Activated T-cell treated with anti-CD3 and anti-CD28 coated beads, Interleukin-2, amount 50 U/mL, for 24 hours (primary cell): Measurements from ENCODE around the gene TRABD2A.
"Not testable (repeated sequence)": the region's sequence is repeated elsewhere in the genome, so short reads cannot be mapped to it uniquely, and the experiment has no call there.

Source experiments
- DNase-seq: peaks from one replicate; pipeline ENCODE4 v3.0.0-alpha.2; 2020
- H3K27ac Mint-ChIP-seq: 2 replicates; pipeline ENCODE4 v1.8.0; 2020; ENCODE audit warnings: mild to moderate bottlenecking, mixed read lengths
- H3K27me3 Mint-ChIP-seq: 2 replicates; pipeline ENCODE4 v1.8.0; 2020; ENCODE audit warnings: mixed read lengths
- H3K36me3 Mint-ChIP-seq: 2 replicates; pipeline ENCODE4 v1.8.0; 2020; ENCODE audit warnings: low read depth, mixed read lengths
- H3K4me1 Mint-ChIP-seq: 2 replicates; pipeline ENCODE4 v1.8.0; 2020; ENCODE audit warnings: low read depth, mixed read lengths
- H3K4me3 Mint-ChIP-seq: 2 replicates; pipeline ENCODE4 v1.8.0; 2020; ENCODE audit warnings: mild to moderate bottlenecking, moderate library complexity, mixed read lengths
- H3K9me3 Mint-ChIP-seq: 2 replicates; pipeline ENCODE4 v1.8.0; 2020; ENCODE audit warnings: mixed read lengths

Gene TRABD2A

DNA sequence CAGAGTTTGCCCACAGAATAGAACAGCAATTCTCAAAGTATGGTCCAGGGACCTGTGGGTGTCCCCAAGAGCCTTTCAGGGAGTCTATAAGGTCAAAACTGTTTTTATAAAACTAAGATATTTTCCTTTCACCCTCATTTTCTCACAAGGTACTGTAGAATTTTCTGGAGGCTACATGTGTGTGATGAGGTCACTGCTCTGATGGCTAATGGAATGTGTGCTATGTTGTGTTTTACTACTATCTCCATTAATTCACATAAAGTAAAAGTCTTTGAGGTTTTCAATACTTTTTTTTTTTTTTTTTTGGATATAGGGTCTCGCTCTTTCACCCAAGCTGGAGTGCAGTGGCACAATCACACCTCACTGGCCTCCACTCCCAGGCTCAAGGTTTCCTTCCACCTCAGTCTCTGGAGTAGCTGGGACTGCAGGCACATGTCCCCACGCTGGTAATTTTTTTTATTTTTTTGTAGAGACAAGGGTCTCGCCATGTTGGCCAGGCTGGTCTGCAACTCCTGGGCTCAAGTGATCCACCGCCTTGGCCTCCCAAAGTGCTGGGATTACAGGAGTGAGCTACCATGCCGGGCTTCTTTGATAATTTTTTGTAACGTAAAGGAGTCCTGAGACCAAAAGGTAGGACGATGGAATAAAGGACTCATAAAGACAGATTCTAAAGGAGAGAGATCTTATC, 1.8 kb downstream of the TRABD2A start:
- no peaks in the 10 kb centered on the region for H3K9me3 Mint-ChIP-seq
- DNase-seq: no peak
- peaks cover 44% of the 10 kb centered on the region for H3K36me3 Mint-ChIP-seq
- H3K4me1 Mint-ChIP-seq: peaks cover 81% of the 10 kb centered on the region
- H3K4me3 Mint-ChIP-seq: peak overlapping the region; percentile 87
- peak overlapping the region; percentile 96 for H3K27ac Mint-ChIP-seq
- H3K27me3 Mint-ChIP-seq: no peaks in the 10 kb centered on the region

DNA sequence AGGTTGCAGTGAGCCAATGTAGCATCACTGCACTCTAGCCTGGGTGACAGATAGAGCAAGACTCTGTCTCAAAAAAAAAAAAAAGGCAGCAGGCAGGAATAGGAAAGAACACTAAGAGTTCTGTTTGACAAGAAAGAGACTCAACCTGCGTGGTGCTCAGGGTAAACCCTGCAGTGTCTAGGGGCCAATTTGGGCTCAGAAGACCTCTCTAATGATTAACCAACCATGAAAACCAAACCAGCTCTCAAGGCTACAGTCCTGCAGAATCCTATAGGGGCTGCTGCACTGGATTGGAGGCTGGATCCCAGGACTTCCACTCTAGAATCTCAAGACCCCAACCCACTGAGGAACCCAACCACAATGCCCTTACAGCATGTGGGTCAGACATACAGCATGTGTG, 2.4 kb downstream of the TRABD2A start:
- Mint-ChIP-seq H3K4me1 (peaks cover 82% of the 10 kb centered on the region), H3K9me3 (no peaks in the 10 kb centered on the region), H3K36me3 (peaks cover 48% of the 10 kb centered on the region), H3K27ac (peak overlapping the region; percentile 96), H3K27me3 (no peaks in the 10 kb centered on the region), H3K4me3 (peak overlapping the region; percentile 87)
- no peak for DNase-seq

DNA sequence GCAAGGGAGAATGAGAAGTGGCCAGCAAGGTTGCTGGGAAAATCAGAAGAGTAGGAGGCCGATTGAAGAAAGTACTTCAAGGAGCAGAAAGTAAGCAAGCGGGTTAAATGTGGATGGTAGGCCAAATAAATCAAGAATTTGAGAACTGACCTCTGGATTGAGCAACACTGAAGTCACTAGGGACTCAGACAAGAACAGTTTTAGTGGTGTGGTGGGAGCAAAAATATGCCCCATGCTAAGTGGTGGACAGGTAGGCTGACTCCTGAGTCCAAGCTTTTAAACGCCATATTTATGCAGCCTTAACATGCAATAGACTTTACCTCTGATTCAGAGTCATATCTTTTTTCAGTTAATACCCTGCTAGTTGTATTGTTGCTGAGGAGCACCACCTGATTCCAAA, 4.5 kb downstream of the TRABD2A start:
- H3K36me3 Mint-ChIP-seq: peaks cover 54% of the 10 kb centered on the region
- H3K4me3 Mint-ChIP-seq: no peak overlapping the region
- no peaks in the 10 kb centered on the region for H3K9me3 Mint-ChIP-seq
- DNase-seq: no peak
- H3K4me1 Mint-ChIP-seq: peaks cover 78% of the 10 kb centered on the region
- no peaks in the 10 kb centered on the region for H3K27me3 Mint-ChIP-seq
- peak overlapping the region; percentile 96 for H3K27ac Mint-ChIP-seq

DNA sequence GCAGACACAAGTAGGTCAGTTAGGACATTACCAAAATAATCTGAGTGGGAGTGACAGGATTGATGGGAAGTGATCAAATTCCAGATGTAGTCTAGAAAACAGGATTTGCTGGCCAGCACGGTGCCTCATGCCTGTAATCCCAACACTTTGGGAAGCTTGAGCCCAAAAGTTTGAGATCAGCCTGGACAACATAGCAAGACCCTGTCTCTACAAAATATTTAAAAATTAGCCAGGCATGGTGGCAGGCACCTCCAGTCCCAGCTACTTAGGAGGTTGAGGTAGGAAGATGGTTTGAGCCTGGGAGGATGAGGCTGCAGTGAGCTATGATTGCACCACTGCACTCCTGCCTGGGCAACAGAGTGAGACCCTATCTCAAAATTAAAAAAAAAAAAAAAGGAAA, 5.3 kb downstream of the TRABD2A start:
- not testable (repeated sequence) for H3K27me3 Mint-ChIP-seq, H3K9me3 Mint-ChIP-seq, DNase-seq
- peak overlapping the region; percentile 96 for H3K27ac Mint-ChIP-seq
- H3K36me3 Mint-ChIP-seq: peaks cover 56% of the 10 kb centered on the region
- H3K4me1 Mint-ChIP-seq: peaks cover 82% of the 10 kb centered on the region
- H3K4me3 Mint-ChIP-seq: peak overlapping the region; percentile 25

DNA sequence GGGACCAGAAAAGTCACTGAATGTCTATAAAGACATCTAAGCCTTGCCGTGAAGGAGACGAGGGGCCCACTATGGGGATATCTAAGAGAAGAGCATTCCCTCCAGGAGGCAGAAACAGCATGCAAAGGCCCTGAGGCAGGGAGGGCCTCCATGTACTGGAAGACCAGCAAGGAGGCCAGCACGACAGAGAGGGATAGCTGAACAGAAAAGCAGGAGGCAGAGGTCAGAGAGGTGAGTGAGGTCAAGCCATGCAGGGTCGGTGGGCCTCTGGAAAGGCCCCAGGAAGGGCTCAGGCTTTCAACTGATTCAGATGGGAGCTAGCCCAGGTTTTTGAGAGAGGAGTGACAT, 5.7 kb downstream of the TRABD2A start:
- Mint-ChIP-seq H3K27me3 (no peaks in the 10 kb centered on the region), H3K36me3 (peaks cover 57% of the 10 kb centered on the region), H3K4me3 (peak overlapping the region; percentile 25), H3K4me1 (peaks cover 86% of the 10 kb centered on the region), H3K9me3 (no peaks in the 10 kb centered on the region), H3K27ac (peak overlapping the region; percentile 96)
- no peak for DNase-seq

DNA sequence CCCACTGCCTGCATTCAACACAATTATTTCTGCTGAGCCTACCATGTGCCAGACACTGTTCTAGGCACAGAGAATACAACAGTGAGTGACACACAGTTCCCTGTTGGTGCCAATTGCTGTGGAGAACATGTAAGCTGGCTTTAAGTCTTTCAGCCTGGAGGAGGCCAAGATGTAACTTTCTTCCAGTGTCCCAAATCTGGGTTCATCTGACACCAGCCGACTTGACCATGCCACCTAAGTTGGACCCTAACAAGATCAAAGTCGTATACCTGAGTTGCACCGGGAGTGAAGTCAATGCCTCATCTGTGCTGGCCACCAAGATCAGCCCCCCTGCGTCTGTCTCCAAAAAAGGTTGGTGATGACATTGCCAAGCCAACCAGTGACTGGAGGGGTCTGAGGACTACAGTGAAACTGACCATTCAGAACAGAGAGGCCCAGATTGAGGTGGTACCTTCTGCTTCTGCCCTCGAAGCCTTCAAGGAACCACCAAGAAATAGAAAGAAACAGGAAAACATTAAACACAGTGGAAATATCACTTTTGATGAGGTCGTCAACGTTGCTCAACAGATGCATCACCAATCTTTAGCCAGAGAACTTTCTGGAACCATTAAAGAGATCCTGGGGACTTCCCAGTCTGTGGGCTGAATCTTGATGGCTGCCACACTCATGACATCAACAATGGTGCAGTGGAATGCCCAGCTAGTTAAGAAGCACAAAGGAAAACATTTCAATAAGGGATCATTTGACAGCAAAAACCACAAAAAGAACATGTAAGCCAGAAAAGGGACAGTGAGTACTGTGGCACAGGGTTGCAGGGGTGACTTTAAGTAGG, 6.3 kb downstream of the TRABD2A start:
- Mint-ChIP-seq H3K27ac (peak overlapping the region; percentile 96), H3K4me1 (peaks cover 90% of the 10 kb centered on the region), H3K9me3 (no peaks in the 10 kb centered on the region), H3K36me3 (peaks cover 58% of the 10 kb centered on the region), H3K27me3 (no peaks in the 10 kb centered on the region), H3K4me3 (peak overlapping the region; percentile 25)
- peak; percentile 29 for DNase-seq

DNA sequence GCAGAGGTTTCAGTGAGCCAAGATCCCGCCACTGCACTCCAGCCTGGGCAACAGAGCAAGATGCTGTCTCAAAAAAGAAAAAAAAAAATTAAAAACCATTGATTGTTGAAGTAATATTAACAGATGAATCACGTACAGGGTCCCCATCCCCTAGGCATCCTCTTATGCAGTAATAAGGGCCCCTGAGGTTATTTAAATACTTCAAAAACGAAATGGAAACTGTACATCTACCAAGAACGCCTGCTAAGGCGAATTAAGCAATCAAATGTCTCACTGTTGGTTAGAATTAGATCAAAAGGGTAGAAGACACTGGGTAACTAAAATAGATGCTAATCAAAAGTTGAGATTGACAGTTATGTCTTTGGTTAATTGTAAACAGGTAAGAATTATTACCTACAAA, 7.5 kb downstream of the TRABD2A start:
- H3K4me1 Mint-ChIP-seq: peaks cover 86% of the 10 kb centered on the region
- peak overlapping the region; percentile 56 for H3K27ac Mint-ChIP-seq
- H3K36me3 Mint-ChIP-seq: peaks cover 63% of the 10 kb centered on the region
- H3K27me3 Mint-ChIP-seq: no peaks in the 10 kb centered on the region
- no peak overlapping the region for H3K4me3 Mint-ChIP-seq
- no peaks in the 10 kb centered on the region for H3K9me3 Mint-ChIP-seq
- DNase-seq: no peak

DNA sequence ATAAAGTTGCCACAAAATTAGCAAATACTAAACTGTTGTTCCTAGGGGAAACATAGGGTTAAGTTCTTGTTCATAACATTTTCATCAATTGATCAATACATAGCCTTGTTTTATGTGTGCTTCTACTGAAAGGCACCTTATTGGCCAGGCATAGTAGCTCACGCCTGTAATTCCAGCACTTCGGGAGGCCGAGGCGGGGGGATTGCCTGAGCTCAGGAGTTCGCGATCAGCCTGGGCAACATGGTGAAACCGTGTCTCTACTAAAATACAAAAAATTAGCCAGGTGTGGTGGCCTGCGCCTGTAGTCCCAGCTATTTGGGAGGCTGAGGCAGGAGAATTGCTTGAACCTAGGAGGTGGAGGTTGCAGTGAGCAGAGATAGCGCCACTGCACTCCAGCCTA, 8.2 kb downstream of the TRABD2A start:
- peak; percentile 20 for DNase-seq
- Mint-ChIP-seq H3K27ac (peak overlapping the region; percentile 75), H3K36me3 (peaks cover 66% of the 10 kb centered on the region)

DNA sequence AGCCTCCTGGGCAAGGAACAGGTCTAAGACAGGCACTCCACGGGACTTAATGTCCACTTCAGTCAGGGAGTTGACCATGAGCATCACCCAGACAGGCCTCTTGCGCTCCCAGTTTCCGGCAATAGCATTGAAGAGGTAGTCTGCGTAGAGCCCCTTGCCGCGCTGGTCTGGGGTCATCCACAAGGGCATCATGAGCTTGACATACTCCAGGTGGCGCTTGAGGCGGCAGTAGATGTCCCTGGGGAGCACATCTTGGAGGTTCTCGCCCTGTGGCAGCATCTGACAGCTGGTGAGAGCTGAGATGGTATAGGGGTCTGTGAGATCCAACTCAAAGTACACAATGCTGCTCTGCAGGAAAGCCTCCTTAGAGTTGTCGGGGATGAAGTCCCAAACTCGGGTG, 10.6 kb downstream of the TRABD2A start:
- Mint-ChIP-seq H3K27me3 (no peaks in the 10 kb centered on the region), H3K4me1 (peaks cover 82% of the 10 kb centered on the region), H3K4me3 (no peak overlapping the region), H3K9me3 (no peaks in the 10 kb centered on the region), H3K36me3 (peaks cover 64% of the 10 kb centered on the region), H3K27ac (peak overlapping the region; percentile 66)
- peak; percentile 31 for DNase-seq

More for the DNA sequence above, 8.2 kb downstream of the TRABD2A start:
- peaks cover 83% of the 10 kb centered on the region for H3K4me1 Mint-ChIP-seq
- H3K9me3 Mint-ChIP-seq, H3K27me3 Mint-ChIP-seq, H3K4me3 Mint-ChIP-seq: not testable (repeated sequence)

DNA sequence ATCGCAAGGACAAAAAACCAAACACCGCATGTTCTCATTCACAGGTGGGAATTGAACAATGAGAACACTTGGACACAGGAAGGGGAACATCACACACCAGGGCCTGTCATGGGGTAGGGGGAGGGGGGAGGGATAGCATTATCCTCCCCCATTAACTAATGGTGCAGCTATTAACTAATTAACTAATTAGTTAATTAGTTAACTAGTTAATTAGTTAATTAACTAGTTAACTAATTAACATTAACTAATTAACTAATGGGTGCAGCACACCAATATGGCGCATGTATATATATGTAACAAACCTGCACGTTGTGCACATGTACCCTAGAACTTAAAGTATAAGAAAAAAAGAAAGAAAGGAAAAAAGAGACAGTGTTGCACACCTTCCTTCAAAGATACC, 12.6 kb downstream of the TRABD2A start:
- H3K4me3 Mint-ChIP-seq, H3K27ac Mint-ChIP-seq, H3K9me3 Mint-ChIP-seq, DNase-seq, H3K27me3 Mint-ChIP-seq: not testable (repeated sequence)
- Mint-ChIP-seq H3K36me3 (peaks cover 50% of the 10 kb centered on the region), H3K4me1 (peaks cover 79% of the 10 kb centered on the region)

DNA sequence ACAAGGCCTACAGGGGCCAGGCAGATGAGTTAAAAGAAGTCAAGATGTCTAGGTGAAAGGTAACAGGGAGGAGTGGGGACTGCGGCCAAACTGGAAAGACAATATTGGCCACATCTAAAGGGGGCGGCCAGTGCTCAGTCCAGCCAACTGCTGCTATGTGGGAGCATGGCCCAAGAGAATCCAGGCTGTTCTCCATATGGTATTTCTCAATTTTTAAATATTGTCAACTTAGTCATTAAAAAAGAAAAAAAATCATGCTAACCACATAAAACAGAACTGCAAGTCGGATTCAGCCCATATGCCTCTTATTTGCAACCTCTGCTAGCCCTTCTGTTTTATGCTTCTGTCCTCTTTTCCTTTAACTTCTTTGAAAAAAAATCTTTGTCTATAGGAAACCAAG, 14.8 kb downstream of the TRABD2A start:
- DNase-seq: no peak
- H3K4me3 Mint-ChIP-seq: no peak overlapping the region
- peaks cover 81% of the 10 kb centered on the region for H3K4me1 Mint-ChIP-seq
- H3K27me3 Mint-ChIP-seq: no peaks in the 10 kb centered on the region
- H3K27ac Mint-ChIP-seq: peak overlapping the region; percentile 85
- no peaks in the 10 kb centered on the region for H3K9me3 Mint-ChIP-seq
- H3K36me3 Mint-ChIP-seq: peaks cover 53% of the 10 kb centered on the region

DNA sequence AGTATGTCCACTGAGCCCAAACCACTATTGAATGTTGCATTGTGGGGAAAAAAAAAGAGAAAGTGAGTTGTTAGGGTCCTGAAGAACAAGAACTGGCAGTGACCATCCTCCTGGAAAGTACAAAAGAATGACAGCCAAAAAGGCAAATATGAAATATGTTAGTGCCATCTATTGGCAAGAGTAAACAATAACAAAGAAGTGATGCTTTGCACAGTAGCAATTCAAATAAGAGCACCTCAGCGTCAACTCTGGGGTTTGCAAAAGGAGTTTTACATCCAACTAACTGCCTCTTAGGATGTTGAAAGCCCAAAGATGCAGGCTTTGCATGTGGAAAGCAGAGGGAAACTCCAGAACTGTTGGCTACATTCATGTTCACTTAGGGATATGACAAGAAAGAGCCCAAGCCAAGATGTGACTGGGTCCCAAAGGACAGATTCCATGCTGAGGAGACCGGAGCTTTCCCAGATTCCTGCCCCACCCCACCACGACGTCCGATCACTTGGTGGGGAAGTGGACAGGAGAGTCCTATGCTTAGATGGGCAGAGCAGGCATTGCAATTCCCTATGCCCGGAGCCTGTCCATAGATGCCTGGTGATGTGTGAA, 15.6 kb downstream of the TRABD2A start:
- no peak overlapping the region for H3K4me3 Mint-ChIP-seq
- H3K9me3 Mint-ChIP-seq: no peaks in the 10 kb centered on the region
- peak overlapping the region; percentile 85 for H3K27ac Mint-ChIP-seq
- peaks cover 80% of the 10 kb centered on the region for H3K4me1 Mint-ChIP-seq
- peaks cover 50% of the 10 kb centered on the region for H3K36me3 Mint-ChIP-seq
- no peaks in the 10 kb centered on the region for H3K27me3 Mint-ChIP-seq
- DNase-seq: peak; percentile 29

DNA sequence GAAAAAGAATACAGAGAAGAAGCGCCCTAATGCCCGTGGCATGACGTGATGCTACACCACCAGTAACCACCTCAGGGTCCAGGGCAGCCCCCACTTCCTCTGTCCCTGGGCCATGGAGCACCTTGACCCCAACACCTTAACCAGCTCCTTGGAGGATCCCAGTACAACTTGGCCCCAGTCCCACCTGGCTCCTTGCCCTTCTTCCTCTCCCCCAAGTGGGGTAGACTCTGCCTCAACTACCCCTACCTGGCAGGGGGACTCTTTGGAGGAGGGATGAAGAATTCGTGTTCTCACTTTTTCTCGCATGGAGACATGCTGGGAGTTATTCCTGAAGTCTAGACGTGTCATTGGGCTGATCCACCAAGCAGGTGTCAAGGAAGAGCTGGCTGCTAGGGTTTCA, 18.9 kb downstream of the TRABD2A start:
- no peak for DNase-seq
- H3K27ac Mint-ChIP-seq: peak overlapping the region; percentile 81
- H3K4me1 Mint-ChIP-seq: peaks cover 91% of the 10 kb centered on the region
- no peaks in the 10 kb centered on the region for H3K9me3 Mint-ChIP-seq
- H3K36me3 Mint-ChIP-seq: peaks cover 34% of the 10 kb centered on the region
- peak overlapping the region; percentile 40 for H3K4me3 Mint-ChIP-seq
- H3K27me3 Mint-ChIP-seq: no peaks in the 10 kb centered on the region

DNA sequence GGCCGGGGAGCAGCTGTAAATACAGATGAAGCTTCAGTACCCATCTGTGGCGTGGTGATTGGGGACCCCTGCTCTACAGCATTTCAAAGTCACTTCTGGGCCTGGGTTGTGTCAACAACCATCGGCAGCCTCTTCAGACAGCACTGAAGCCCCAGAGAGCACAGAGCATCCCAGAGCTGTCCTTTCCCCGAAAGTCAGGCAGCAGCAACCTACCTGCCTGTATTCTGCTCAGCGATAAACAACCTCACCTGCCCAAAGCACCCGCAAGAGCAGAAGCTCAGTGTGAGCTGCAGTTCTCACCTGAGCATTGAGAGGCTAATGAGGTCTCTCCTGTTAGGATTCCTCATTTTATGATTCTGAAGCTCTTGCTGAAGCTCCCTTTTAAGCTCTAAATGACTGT, 19.3 kb downstream of the TRABD2A start:
- H3K4me1 Mint-ChIP-seq: peaks cover 92% of the 10 kb centered on the region
- peaks cover 37% of the 10 kb centered on the region for H3K36me3 Mint-ChIP-seq
- DNase-seq: no peak
- H3K27me3 Mint-ChIP-seq: no peaks in the 10 kb centered on the region
- peak overlapping the region; percentile 40 for H3K4me3 Mint-ChIP-seq
- no peaks in the 10 kb centered on the region for H3K9me3 Mint-ChIP-seq
- H3K27ac Mint-ChIP-seq: peak overlapping the region; percentile 81

DNA sequence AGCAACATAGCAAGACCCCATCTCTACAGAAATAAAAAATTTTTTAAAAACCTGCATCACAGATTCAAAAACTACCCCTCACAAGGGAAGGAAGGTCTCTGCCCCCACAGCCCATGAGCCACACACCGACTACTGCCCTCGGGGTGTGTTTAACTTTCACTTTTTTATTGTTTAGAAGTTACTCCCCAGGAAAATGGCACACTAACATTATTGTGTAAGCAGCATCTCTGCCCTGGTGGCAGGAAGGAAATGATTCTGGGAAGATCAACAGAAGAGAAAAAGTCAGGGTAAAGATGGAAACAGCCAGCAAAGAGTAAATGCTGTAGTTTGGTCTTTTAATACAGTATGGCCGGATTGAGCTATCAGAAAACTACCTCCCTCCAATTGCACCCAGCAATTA, 21.9 kb downstream of the TRABD2A start:
- Mint-ChIP-seq H3K4me3 (peak overlapping the region; percentile 16), H3K4me1 (peaks cover 91% of the 10 kb centered on the region), H3K36me3 (peaks cover 48% of the 10 kb centered on the region), H3K27ac (peak overlapping the region; percentile 80), H3K9me3 (peaks cover 2% of the 10 kb centered on the region), H3K27me3 (no peaks in the 10 kb centered on the region)
- no peak for DNase-seq
